B cell (primary cell): ENCODE results near the gene DOP1B.

Source experiments
- EZH2 ChIP-seq: IDR thresholded peaks from 2 replicates; pipeline ENCODE4 v1.6.1; 2012; ENCODE audit warnings: borderline replicate concordance, low read depth, mild to moderate bottlenecking, moderate library complexity, low read length; ENCODE audit not compliant: insufficient read depth, poor library complexity, severe bottlenecking
- TF ChIP-seq, protein P1 (sequence below): fragments of 200-600 bp; IDR thresholded peaks from one replicate; pipeline ENCODE4 v1.8.0; 2022; ENCODE audit warnings: antibody characterized with exemption, mild to moderate bottlenecking

DNA sequence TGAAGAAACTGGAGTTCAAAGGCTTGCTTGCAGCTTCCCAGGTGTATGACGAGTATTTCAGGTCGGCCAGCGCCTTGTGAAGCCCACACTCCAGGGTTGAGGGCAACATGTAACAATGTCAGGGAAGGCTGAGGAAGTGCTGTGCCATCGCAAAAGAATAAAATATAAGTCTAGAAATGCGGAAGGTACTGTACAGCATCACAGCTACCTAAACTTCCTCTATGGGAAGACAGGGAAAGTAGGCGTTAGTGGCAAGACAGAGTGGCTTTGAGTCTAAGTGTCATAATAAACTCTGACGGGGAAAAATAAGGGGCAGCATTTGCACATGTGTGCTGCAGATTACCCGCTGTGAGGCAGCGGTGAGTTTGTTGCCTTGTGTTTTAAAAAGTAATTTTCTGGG lies 28.9 kb downstream of the DOP1B start:
- TF ChIP-seq, protein P1, sequence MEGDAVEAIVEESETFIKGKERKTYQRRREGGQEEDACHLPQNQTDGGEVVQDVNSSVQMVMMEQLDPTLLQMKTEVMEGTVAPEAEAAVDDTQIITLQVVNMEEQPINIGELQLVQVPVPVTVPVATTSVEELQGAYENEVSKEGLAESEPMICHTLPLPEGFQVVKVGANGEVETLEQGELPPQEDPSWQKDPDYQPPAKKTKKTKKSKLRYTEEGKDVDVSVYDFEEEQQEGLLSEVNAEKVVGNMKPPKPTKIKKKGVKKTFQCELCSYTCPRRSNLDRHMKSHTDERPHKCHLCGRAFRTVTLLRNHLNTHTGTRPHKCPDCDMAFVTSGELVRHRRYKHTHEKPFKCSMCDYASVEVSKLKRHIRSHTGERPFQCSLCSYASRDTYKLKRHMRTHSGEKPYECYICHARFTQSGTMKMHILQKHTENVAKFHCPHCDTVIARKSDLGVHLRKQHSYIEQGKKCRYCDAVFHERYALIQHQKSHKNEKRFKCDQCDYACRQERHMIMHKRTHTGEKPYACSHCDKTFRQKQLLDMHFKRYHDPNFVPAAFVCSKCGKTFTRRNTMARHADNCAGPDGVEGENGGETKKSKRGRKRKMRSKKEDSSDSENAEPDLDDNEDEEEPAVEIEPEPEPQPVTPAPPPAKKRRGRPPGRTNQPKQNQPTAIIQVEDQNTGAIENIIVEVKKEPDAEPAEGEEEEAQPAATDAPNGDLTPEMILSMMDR, result no peak
- TF ChIP-seq EZH2, result no peak
